ENCODE measurements around the gene MCOLN3.

GRCh38 chr1:85001742-85002141 is 46.6 kb downstream of the MCOLN3 start:
- no peak for TF ChIP-seq CTCF (IDR thresholded peaks at IDR 0.05; ENCODE audit: insufficient read depth, low read length)
- TF ChIP-seq POLR2AphosphoS5 (IDR thresholded peaks at IDR 0.05; ENCODE audit: low read depth), result no peak

Data from HL-60 (cell line).